Stimulated activated CD4-positive, alpha-beta T cell treated with anti-CD3 and anti-CD28 coated beads, Interleukin-4, amount 100 ng/mL, for 48 hours (primary cell): ENCODE data around the gene MRPL50.

ENCODE experiments used
- DNase-seq, 2 donors: peaks; one replicate each; pipeline ENCODE4 v3.0.0-alpha.2; 2020; ENCODE audit warnings: low read depth in 2 of 2

MRPL50 gene

GRCh38 chr9:101375546-101375945, 22.9 kb downstream of the MRPL50 start:
- DNase-seq, result no peak

- no peak for DNase-seq
Measured at GRCh38 chr9:101372327-101373118, 25.9 kb downstream of the MRPL50 start.

- no peak for DNase-seq
Measured at GRCh38 chr9:101371813-101372212, 26.6 kb downstream of the MRPL50 start.

GRCh38 chr9:101369884-101370531, 28.4 kb downstream of the MRPL50 start:
- DNase-seq, result no peak

GRCh38 chr9:101369286-101369685, 29.1 kb downstream of the MRPL50 start:
- DNase-seq, result no peak

- DNase-seq, result no peak
Measured at GRCh38 chr9:101367323-101367722, 31.1 kb downstream of the MRPL50 start.

- DNase-seq, result no peak
Measured at GRCh38 chr9:101366038-101366756, 32.2 kb downstream of the MRPL50 start.

GRCh38 chr9:101365181-101365580, 33.2 kb downstream of the MRPL50 start:
- DNase-seq, result no peak

GRCh38 chr9:101362450-101362849, 36.0 kb downstream of the MRPL50 start:
- DNase-seq, result no peak

- DNase-seq, result no peak
Measured at GRCh38 chr9:101360647-101361046, 37.8 kb downstream of the MRPL50 start.

GRCh38 chr9:101359679-101360078, 38.7 kb downstream of the MRPL50 start:
- no peak for DNase-seq

GRCh38 chr9:101356619-101357018, 41.8 kb downstream of the MRPL50 start:
- no peak for DNase-seq

GRCh38 chr9:101354765-101355708, 43.4 kb downstream of the MRPL50 start:
- no peak for DNase-seq

- no peak for DNase-seq
Measured at GRCh38 chr9:101354143-101354764, 44.2 kb downstream of the MRPL50 start.

- no peak for DNase-seq
Measured at GRCh38 chr9:101353683-101354082, 44.7 kb downstream of the MRPL50 start.

- DNase-seq, result no peak
Measured at GRCh38 chr9:101352892-101353463, 45.4 kb downstream of the MRPL50 start.

- DNase-seq, result no peak
Measured at GRCh38 chr9:101350285-101350684, 48.1 kb downstream of the MRPL50 start.

GRCh38 chr9:101342595-101342994, 55.8 kb downstream of the MRPL50 start:
- DNase-seq, result no peak

- DNase-seq, result no peak
Measured at GRCh38 chr9:101341958-101342357, 56.5 kb downstream of the MRPL50 start.
